Sigmoid colon (tissue), 7 donors: Measurements from ENCODE around the gene MCHR2. TPM values are rescaled to one million over a fixed set of nuclear protein-coding genes. Genes with fewer than 3 reads are reported as not detected.

ENCODE experiments used
- DNase-seq: peaks from one replicate; pipeline ENCODE4 v3.0.0-alpha.2; 2019
- H3K27ac ChIP-seq, 4 donors: fragments of 200-600 bp; sonication (generic); one replicate each; pipeline ENCODE4 v1.5.1; 2016 to 2019; ENCODE audit warnings: mild to moderate bottlenecking in 1 of 4
- H3K27me3 ChIP-seq, 3 donors: fragments of 200-600 bp; sonication (generic); one replicate each; pipeline ENCODE4 v1.5.1; 2019; ENCODE audit warnings: mild to moderate bottlenecking in 1 of 3
- H3K36me3 ChIP-seq, 4 donors: fragments of 200-600 bp; sonication (generic); one replicate each; pipeline ENCODE4 v1.5.1; 2016 to 2019
- H3K4me1 ChIP-seq, 4 donors: fragments of 200-600 bp; sonication (generic); one replicate each; pipeline ENCODE4 v1.5.1; 2017 to 2019
- H3K4me3 ChIP-seq, 4 donors: fragments of 200-600 bp; sonication (generic); one replicate each; pipeline ENCODE4 v1.5.1; 2017 to 2019; ENCODE audit warnings: mild to moderate bottlenecking in 2 of 4, moderate library complexity in 1 of 4
- H3K9me3 ChIP-seq, 4 donors: fragments of 200-600 bp in 3 of 4; sonication (generic) in 3 of 4; one replicate each; pipeline versions ENCODE4 v1.5.1 to v1.6.1; 2013 to 2019
- CTCF ChIP-seq, 4 experiments: fragments of 450-650 bp in 3 of 4; fragments of 200-600 bp in 1 of 4; IDR thresholded peaks; one replicate each; pipeline ENCODE4 v1.5.1; 2016 to 2019; ENCODE audit warnings: antibody characterized with exemption in 4 of 4, mild to moderate bottlenecking in 3 of 4, moderate library complexity in 2 of 4
- EP300 ChIP-seq, 4 donors: sonication (generic); formaldehyde crosslinking; IDR thresholded peaks; one replicate each; pipeline ENCODE4 v1.6.1; 2017; ENCODE audit warnings: antibody characterized with exemption in 4 of 4
- POLR2A ChIP-seq, 2 donors: fragments of 450-650 bp; IDR thresholded peaks; one replicate each; pipeline ENCODE4 v1.6.1; 2016; ENCODE audit warnings: antibody characterized with exemption in 2 of 2, mild to moderate bottlenecking in 2 of 2, moderate library complexity in 2 of 2
- POLR2AphosphoS5 ChIP-seq, 4 donors: sonication (generic); formaldehyde crosslinking; IDR thresholded peaks; one replicate each; pipeline ENCODE4 v1.6.1; 2017; ENCODE audit warnings: antibody characterized with exemption in 4 of 4
- WGBS, 2 donors: extraction: QIAGEN DNeasy Blood & Tissue Kit; methylation state at CpG; one replicate each; pipeline ENCODE4 v1.1.7; 2013; 5-methylcytosine and 5-hydroxymethylcytosine counted together
- intact Hi-C: fragments of 100-400 bp; cut with DNase I; formaldehyde crosslinking; loops from one replicate; pipeline ENCODE4 v1.15.1; 2023
- polyA plus RNA-seq, 3 donors: library from polyadenylated mRNA; stranded (reverse); fragments of 200-250 nt; gene quantifications; one replicate each; pipeline ENCODE4 v1.2.3, GENCODE V29; 2013
- total RNA-seq, 4 donors: library from RNA; depleted of rRNA; stranded (reverse); fragments of >200 nt; gene quantifications; one replicate each; pipeline ENCODE4 v1.1.0, GENCODE V29; 2016
- donor health status: healthy with polysubstance abuse.
- donor health status: Bipolar disorder and iron deficiency.
- donor health status: healthy.

The MCHR2 gene
- total and polyA plus RNA-seq, 7 donors = 0.33 to 0.36 TPM; not detected in 5

- no peak overlapping the region for H3K27ac ChIP-seq
- WGBS, 2 donors = 65 to 71% methylated on average over 2 of the region's 2 CpGs
- no peaks in the 10 kb centered on the region for H3K4me1 ChIP-seq
- DNase-seq = no peak
- no peak overlapping the region for H3K4me3 ChIP-seq
- no peak for TF ChIP-seq CTCF (IDR thresholded peaks at IDR 0.05)
- no peak for TF ChIP-seq POLR2A (IDR thresholded peaks at IDR 0.05)
- TF ChIP-seq POLR2AphosphoS5 (IDR thresholded peaks at IDR 0.05) = no peak
- no peak for TF ChIP-seq EP300 (IDR thresholded peaks at IDR 0.05)
- no peaks in the 10 kb centered on the region for H3K36me3 ChIP-seq
- intact Hi-C loops = no loop called here
- no peaks in the 10 kb centered on the region for H3K9me3 ChIP-seq
- peaks cover 0 to 3% (median 0%) of the 10 kb centered on the region in 3 donors for H3K27me3 ChIP-seq
Measured at GRCh38 chr6:99873084-99873483, 120.9 kb downstream of the MCHR2 start.

- no peak for DNase-seq
- Histone ChIP-seq H3K4me3 (no peak overlapping the region), H3K27me3 (peaks cover 0 to 3% (median 0%) of the 10 kb centered on the region in 3 donors), H3K27ac (no peak overlapping the region), H3K4me1 (no peaks in the 10 kb centered on the region), H3K36me3 (no peaks in the 10 kb centered on the region), H3K9me3 (no peaks in the 10 kb centered on the region)
- intact Hi-C loops = no loop called here
- TF ChIP-seq EP300 (IDR thresholded peaks at IDR 0.05) = no peak
- no peak for TF ChIP-seq CTCF (IDR thresholded peaks at IDR 0.05)
- no peak for TF ChIP-seq POLR2A (IDR thresholded peaks at IDR 0.05)
- no peak for TF ChIP-seq POLR2AphosphoS5 (IDR thresholded peaks at IDR 0.05)
- 39 to 60% methylated on average over 3 of the region's 3 CpGs for WGBS, 2 donors
Measured at GRCh38 chr6:99871641-99872040, 122.4 kb downstream of the MCHR2 start.
